Transverse colon (tissue), 4 donors: ENCODE measurements around the gene HHLA2.

Experiments used
- EP300 ChIP-seq: sonication (generic); formaldehyde crosslinking; IDR thresholded peaks from one replicate; pipeline ENCODE4 v1.6.1; 2017; ENCODE audit warnings: antibody characterized with exemption, low read depth
- POLR2A ChIP-seq: fragments of 450-650 bp; IDR thresholded peaks from one replicate; pipeline ENCODE4 v1.6.1; 2016; ENCODE audit warnings: antibody characterized with exemption, mild to moderate bottlenecking, moderate library complexity
- POLR2AphosphoS5 ChIP-seq, 3 donors: sonication (generic); formaldehyde crosslinking; IDR thresholded peaks; one replicate each; pipeline ENCODE4 v1.6.1; 2016; ENCODE audit warnings: antibody characterized with exemption in 3 of 3
- TF ChIP-seq, protein P1 (sequence below), 5 experiments: fragments of 200-600 bp in 3 of 5; fragments of 450-650 bp in 2 of 5; sonication (generic) in 3 of 5; IDR thresholded peaks; 1 replicate in 2 of 5; 2 replicates in 3 of 5; pipeline ENCODE4 v1.5.1; 2016 to 2017; ENCODE audit warnings: antibody characterized with exemption in 5 of 5, inconsistent platforms in 3 of 5, mild to moderate bottlenecking in 2 of 5, moderate library complexity in 1 of 5

GRCh38 chr3:108302570-108302969, 6.2 kb downstream of the HHLA2 start:
- TF ChIP-seq, protein P1, sequence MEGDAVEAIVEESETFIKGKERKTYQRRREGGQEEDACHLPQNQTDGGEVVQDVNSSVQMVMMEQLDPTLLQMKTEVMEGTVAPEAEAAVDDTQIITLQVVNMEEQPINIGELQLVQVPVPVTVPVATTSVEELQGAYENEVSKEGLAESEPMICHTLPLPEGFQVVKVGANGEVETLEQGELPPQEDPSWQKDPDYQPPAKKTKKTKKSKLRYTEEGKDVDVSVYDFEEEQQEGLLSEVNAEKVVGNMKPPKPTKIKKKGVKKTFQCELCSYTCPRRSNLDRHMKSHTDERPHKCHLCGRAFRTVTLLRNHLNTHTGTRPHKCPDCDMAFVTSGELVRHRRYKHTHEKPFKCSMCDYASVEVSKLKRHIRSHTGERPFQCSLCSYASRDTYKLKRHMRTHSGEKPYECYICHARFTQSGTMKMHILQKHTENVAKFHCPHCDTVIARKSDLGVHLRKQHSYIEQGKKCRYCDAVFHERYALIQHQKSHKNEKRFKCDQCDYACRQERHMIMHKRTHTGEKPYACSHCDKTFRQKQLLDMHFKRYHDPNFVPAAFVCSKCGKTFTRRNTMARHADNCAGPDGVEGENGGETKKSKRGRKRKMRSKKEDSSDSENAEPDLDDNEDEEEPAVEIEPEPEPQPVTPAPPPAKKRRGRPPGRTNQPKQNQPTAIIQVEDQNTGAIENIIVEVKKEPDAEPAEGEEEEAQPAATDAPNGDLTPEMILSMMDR (IDR thresholded peaks at IDR 0.05) = no peak
- TF ChIP-seq POLR2A (no peak), EP300 (no peak), POLR2AphosphoS5 (IDR thresholded peaks at IDR 0.05) (no peak)
